Measurements from ENCODE around the gene SBF2.
"Not testable (repeated sequence)": the region's sequence is repeated elsewhere in the genome, so short reads cannot be mapped to it uniquely, and the experiment has no call there.

SBF2 gene

GRCh38 chr11:10192036-10192435 lies 102.0 kb downstream of the SBF2 start:
- no peak for DNase-seq (ENCODE audit: low spot score)

GRCh38 chr11:10181811-10182210 lies 112.2 kb downstream of the SBF2 start:
- DNase-seq (ENCODE audit: low spot score) = peak; percentile 12

GRCh38 chr11:10164621-10165020 lies 129.4 kb downstream of the SBF2 start:
- no peak for DNase-seq (ENCODE audit: low spot score)

DNA sequence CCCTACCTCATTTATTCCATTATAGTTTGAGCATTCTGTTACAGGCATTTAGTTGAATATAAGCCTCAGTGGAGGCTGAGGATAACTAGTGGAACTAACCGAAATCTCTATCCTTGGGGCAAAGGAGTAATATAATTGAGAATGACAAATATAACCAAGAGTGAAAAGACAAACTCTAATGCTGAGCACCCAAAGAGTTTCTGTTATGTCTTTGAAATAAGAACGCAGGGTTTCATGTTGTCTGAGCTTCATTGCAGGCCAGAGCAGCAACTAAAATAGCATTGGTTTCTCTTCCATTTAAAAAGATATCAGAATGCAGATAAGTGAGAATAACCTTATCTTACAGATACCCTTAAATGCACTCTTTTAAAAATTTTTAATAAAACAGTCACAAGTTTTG lies 131.8 kb downstream of the SBF2 start:
- no peak for DNase-seq (ENCODE audit: low spot score)

GRCh38 chr11:10160350-10160749 lies 133.7 kb downstream of the SBF2 start:
- no peak for DNase-seq (ENCODE audit: low spot score)

DNA sequence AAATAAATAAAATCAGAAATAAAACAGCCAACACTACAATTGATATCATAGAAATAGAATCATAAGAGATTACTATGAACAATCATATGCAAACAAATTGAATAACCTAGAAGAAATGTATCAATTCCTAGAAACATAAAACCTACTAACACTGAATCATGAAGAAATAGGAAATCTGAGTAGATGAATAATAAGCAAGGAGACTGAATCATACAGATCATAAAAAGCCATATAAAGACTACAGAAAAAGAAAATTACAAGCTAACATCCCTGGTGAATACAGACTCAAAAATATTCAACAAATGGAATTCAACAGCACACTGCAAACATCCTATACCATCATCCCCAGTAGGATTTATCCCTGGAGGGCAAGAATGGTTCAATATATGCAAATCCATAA lies 135.6 kb downstream of the SBF2 start:
- DNase-seq (ENCODE audit: low spot score) = no peak

- no peak for DNase-seq (ENCODE audit: low spot score)
These were observed 138.1 kb downstream of the SBF2 start for GRCh38 chr11:10155793-10156490.

DNA sequence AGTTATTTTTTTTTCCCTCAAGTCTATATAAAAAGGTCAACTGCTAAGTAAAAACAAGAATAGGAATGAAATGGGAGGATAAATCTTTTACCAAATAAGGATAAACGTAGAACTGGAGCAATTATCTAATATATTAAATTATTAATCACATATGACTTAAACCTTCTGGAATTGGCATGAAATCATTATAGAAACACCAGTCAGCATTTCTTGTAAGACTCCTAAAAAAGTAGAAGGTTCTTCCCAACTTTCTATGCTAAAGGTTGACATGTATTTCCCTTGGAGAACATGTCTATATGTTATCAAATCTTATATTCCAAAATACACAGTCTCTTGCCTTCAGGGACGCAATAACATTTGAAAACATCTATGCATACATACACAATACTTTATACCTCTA lies 143.2 kb downstream of the SBF2 start:
- DNase-seq (ENCODE audit: low spot score) = no peak

DNA sequence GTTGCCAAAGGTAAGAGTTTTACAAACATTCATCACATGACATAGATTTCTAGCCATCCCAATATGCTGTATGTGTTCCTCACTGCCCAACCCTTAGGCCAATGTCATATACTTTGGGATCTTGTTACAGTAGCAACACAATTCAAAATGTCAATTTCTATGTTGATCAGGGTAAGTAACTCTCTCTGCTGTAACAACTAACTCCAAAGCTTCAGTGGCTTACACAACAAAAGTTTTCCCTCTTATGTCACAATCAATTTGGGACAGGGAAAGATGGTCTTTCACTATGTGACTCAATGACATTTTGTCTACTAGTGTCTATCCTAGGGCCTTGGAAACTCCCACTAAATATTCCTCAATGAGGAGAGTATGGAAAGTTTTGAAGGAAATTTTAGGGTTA lies 144.5 kb downstream of the SBF2 start:
- DNase-seq (ENCODE audit: low spot score) = no peak

DNA sequence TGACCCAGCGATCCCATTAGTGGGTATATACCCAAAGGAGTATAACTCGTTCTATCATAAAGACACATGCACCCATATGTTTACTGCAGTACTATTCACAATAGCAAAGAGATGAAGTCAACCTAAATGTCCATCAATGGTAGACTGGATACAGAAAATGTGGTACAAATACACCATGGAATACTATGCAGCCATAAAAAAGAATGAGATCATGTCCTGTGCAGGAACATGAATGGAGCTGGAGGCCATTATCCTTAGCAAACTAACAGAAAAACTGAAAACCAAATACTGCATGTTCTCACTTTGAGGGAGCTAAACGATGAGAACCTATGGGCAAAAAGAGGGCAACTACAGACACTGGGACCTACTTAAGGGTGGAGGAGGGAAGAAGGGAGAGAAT lies 146.8 kb downstream of the SBF2 start:
- no peak for DNase-seq (ENCODE audit: low spot score)

DNA sequence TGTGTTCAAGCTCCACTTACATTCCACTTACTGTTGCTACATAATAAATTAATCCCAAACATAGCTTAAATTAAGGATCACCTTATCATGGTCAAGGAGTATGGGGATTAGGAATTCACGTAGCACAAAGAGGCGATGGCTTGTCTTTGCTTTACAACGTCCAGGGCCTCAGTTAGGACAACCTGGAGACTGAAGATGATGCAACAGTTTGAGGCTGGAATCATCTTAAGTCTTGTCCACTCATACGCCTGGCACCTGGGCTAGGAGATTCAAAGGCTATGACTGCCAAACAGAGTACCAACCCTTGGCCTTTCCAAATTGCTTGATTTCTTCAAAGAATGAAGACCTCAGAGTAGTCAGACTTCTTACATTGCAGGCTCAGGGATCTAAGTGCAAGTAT lies 149.1 kb downstream of the SBF2 start:
- no peak for DNase-seq (ENCODE audit: low spot score)

DNA sequence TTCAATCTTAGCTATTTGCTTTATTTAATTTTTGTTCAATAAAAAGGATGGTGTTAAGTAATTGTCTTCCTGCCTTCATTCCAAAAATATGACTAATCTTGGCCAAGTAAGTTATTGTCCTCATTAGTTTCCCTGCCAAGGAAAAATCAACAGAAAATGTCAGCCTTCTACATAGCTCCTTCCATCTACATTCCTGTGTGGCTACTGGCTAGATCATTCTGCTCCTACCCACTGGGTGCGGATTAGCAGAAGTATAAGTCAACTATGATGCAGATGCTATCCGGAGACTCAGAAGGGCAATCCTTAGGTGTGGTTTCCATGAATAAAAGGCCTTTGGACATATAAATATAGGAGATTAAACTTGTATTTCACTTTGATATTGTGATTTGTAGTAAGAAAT lies 154.4 kb downstream of the SBF2 start:
- peak; percentile 47 for DNase-seq (ENCODE audit: low spot score)

DNA sequence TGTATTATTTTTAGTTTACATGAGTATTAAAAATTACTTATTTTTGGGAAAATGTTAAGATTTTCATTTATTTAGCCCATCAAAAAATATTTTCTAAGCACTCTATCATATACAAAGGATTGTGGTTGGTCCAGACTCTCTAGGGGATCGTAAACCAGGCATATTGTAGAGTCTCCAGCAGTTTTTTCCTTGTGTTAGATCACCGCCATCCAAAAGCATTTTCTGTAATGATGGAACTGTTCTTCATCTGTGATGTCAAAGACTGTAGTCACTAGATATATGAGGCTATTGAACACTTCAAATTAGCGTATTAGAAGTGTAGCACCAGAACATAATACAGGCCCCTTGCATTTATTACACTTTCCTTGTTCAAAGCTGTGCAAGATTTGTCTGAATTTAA lies 154.9 kb downstream of the SBF2 start:
- DNase-seq (ENCODE audit: low spot score) = no peak

DNA sequence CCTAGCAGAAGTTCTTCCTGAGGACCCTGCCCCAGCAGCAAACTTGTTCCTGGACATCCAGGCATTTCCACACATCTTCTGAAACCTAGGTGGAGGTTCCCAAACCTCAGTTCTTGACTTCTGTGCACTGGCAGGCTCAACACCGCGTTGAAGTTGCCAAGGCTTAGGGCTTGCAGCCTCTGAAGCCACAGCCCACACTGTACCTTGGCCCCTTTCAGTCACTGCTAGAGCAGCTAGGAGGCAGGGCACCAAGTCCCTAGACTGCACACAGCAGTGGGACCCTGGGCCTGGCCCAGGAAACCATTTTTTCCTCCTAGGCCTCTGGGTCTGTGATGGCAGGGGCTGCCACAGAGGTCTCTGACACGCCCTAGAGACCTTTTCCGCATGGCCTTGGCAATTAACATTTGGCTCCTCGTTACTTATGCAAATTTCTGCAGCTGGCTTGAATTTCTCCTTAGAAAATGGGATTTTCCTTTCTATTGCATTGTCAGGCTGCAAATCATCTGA lies 159.0 kb downstream of the SBF2 start:
- DNase-seq (ENCODE audit: low spot score) = no peak

DNA sequence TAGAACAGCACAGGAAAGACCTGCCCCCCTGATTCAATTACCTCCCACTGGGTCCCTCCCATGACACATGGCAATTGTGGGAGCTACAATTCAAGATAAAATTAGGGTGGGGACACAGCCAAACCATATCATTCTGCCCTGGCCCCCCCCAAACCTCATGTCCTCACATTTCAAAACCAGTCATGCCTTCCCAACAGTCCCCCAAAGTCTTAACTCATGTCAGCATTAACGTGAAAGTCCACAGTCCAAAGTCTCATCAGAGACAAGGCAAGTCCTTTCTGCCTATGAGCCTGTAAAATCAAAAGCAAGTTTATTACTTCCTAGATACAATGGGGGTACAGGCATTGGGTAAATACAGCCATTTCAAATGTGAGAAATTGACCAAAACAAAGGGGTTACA lies 159.8 kb downstream of the SBF2 start:
- not testable (repeated sequence) for DNase-seq (ENCODE audit: low spot score)

DNA sequence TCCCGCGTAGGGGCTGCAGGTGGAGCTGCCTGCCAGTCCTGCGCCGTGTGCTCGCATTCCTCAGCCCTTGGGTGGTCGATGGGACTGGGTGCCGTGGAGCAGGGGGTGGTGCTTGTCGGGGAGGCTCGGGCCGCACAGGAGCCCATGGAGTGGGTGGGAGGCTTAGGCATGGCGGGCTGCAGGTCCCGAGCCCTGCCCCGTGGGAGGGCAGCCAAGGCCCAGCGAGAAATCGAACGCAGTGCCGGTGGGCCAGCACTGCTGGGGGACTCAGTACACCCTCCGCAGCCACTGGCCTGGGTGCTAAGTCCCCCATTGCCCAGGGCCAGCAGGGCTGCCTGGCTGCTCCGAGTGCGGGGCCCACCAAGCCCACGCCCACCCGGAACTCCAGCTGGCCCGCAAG lies 160.8 kb downstream of the SBF2 start:
- not testable (repeated sequence) for DNase-seq (ENCODE audit: low spot score)

DNA sequence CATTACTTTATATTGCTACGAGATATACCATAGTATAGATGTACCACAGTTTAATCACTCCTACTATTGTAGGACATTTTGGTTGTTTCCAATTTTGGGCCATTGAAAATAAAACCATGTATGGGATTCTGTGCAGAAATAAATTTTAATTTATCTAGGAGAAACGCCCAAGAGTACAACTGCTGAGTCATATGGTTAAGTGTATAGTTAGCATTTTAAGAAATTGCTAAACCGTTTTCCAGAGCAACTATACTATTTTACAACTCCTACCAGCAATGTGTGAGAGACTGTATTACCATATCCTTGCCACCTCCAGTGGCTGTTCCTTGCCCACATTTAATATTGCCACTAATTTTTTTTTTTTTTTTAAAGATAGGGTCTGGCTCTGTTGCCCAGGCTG lies 163.1 kb downstream of the SBF2 start:
- DNase-seq (ENCODE audit: low spot score) = no peak

DNA sequence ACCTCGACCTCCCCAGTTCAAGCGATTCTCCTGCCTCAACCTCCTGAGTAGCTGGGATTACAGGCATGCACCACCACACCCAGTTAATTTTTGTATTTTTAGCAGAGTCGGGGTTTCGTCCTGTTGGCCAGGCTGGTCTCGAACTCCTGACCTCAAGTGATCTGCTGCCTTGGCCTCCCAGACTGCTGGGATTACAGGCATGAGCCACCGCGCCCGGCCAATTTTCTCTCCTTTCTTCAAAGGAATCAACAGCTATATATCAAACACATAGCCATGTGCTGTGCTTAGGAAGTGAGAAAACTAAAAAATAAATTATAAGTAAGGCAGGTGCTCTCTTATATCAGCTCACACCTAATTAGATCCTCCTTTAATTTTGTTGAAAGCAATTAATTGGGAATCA lies 164.8 kb downstream of the SBF2 start:
- not testable (repeated sequence) for DNase-seq (ENCODE audit: low spot score)

- DNase-seq (ENCODE audit: low spot score) = no peak
These were observed 168.4 kb downstream of the SBF2 start for GRCh38 chr11:10125522-10126133.

GRCh38 chr11:10122326-10123197 lies 171.5 kb downstream of the SBF2 start:
- no peak for DNase-seq (ENCODE audit: low spot score)

GRCh38 chr11:10118865-10119264 lies 175.2 kb downstream of the SBF2 start:
- no peak for DNase-seq (ENCODE audit: low spot score)

- peak; percentile 47 for DNase-seq (ENCODE audit: low spot score)
These were observed 176.2 kb downstream of the SBF2 start for GRCh38 chr11:10117709-10118351.
